Neural cell (in vitro differentiated cells): ENCODE data around the gene DSCAML1. TPM values are rescaled to one million over a fixed set of nuclear protein-coding genes. Genes with fewer than 3 reads are reported as not detected.

Experiments used
- H2AFZ ChIP-seq: fragments of 200-600, 300-800 bp; sonication (generic), shearing (Covaris generic); 2 replicates; pipeline ENCODE4 v1.6.0; 2014; ENCODE audit warnings: low read depth, mild to moderate bottlenecking, antibody characterized with exemption, low read length, moderate library complexity
- H3F3A ChIP-seq: fragments of 200-600 bp; shearing (Covaris generic); 2 replicates; pipeline ENCODE4 v1.6.1; 2016; ENCODE audit warnings: mild to moderate bottlenecking, moderate library complexity, mixed read lengths, antibody characterized with exemption, low read length; ENCODE audit not compliant: insufficient read depth, poor library complexity, severe bottlenecking
- H3K27ac ChIP-seq: fragments of 200-600, 300-800 bp; sonication (generic), shearing (Covaris generic); 2 replicates; pipeline ENCODE4 v1.5.1; 2014; ENCODE audit warnings: mild to moderate bottlenecking, low read length, moderate library complexity
- H3K27me3 ChIP-seq: fragments of 300-800, 200-600 bp; sonication (generic), shearing (Covaris generic); 2 replicates; pipeline ENCODE4 v1.6.0; 2014; ENCODE audit warnings: mild to moderate bottlenecking, low read depth, low read length, moderate library complexity; ENCODE audit not compliant: insufficient read depth
- H3K36me3 ChIP-seq: fragments of 300-800, 200-600 bp; sonication (generic), shearing (Covaris generic); 2 replicates; pipeline ENCODE4 v1.5.1; 2014; ENCODE audit warnings: mild to moderate bottlenecking, antibody characterized with exemption, low read length, moderate library complexity; ENCODE audit not compliant: insufficient read depth
- H3K4me2 ChIP-seq: fragments of 300-800, 200-600 bp; sonication (generic), shearing (Covaris generic); 2 replicates; pipeline ENCODE4 v1.6.0; 2014; ENCODE audit warnings: mild to moderate bottlenecking, low read length
- H3K4me3 ChIP-seq: fragments of 300-800, 200-600 bp; sonication (generic), shearing (Covaris generic); 2 replicates; pipeline ENCODE4 v1.5.1; 2014; ENCODE audit warnings: mild to moderate bottlenecking, low read length, moderate library complexity
- H3K79me2 ChIP-seq: fragments of 200-600 bp; shearing (Covaris generic); replicated peaks from 2 replicates; pipeline ENCODE4 v1.6.0; 2014; ENCODE audit warnings: mild to moderate bottlenecking, low read length, moderate library complexity; ENCODE audit not compliant: insufficient read depth
- H3K9ac ChIP-seq: fragments of 300-800, 200-600 bp; sonication (generic), shearing (Covaris generic); 2 replicates; pipeline ENCODE4 v1.6.1; 2016; ENCODE audit warnings: mild to moderate bottlenecking, low read length, mixed read lengths
- H3K9me2 ChIP-seq: fragments of 200-600 bp; shearing (Covaris generic); 2 replicates; pipeline ENCODE4 v1.6.1; 2016; ENCODE audit warnings: mild to moderate bottlenecking, low read length, mixed read lengths; ENCODE audit not compliant: insufficient read depth
- H3K9me3 ChIP-seq: fragments of 200-600, 300-800 bp; sonication (generic), shearing (Covaris generic); 2 replicates; pipeline ENCODE4 v1.6.1; 2016; ENCODE audit warnings: mild to moderate bottlenecking, mixed run types, low read length, moderate library complexity, mixed read lengths
- H4K20me1 ChIP-seq: fragments of 200-600 bp; shearing (Covaris generic); 2 replicates; pipeline ENCODE4 v1.6.1; 2016; ENCODE audit warnings: mild to moderate bottlenecking, mixed run types; ENCODE audit not compliant: insufficient read depth
- CTCF ChIP-seq: fragments of 450-650 bp; IDR thresholded peaks from 2 replicates; pipeline ENCODE4 v1.5.1; 2014; ENCODE audit warnings: antibody characterized with exemption, mild to moderate bottlenecking, moderate library complexity; ENCODE audit not compliant: poor library complexity, severe bottlenecking
- EP300 ChIP-seq: fragments of 450-650 bp; conservative IDR thresholded peaks from 2 replicates; pipeline ENCODE4 v1.6.1; 2014; ENCODE audit warnings: antibody characterized with exemption, mild to moderate bottlenecking, moderate library complexity; ENCODE audit not compliant: poor library complexity, severe bottlenecking
- EZH2 ChIP-seq: fragments of 200-600, 300-800 bp; shearing (Covaris generic), sonication (generic); IDR thresholded peaks from 2 replicates; pipeline ENCODE4 v1.6.1; 2014; ENCODE audit warnings: antibody characterized with exemption, low read length, borderline replicate concordance, mild to moderate bottlenecking; ENCODE audit not compliant: insufficient read depth, poor library complexity, severe bottlenecking
- MXI1 ChIP-seq: fragments of 450-650 bp; conservative IDR thresholded peaks from 2 replicates; pipeline ENCODE4 v1.6.1; 2014; ENCODE audit warnings: antibody characterized with exemption, mild to moderate bottlenecking; ENCODE audit not compliant: poor library complexity, severe bottlenecking
- POLR2AphosphoS5 ChIP-seq: IDR thresholded peaks from 2 replicates; pipeline ENCODE4 v1.6.1; 2012
- RAD21 ChIP-seq: fragments of 450-650 bp; conservative IDR thresholded peaks from 2 replicates; pipeline ENCODE4 v1.6.1; 2014; ENCODE audit warnings: antibody characterized with exemption, mild to moderate bottlenecking, moderate library complexity
- REST ChIP-seq: IDR thresholded peaks from 2 replicates; pipeline ENCODE4 v1.6.1; 2012; ENCODE audit warnings: borderline replicate concordance
- SMC3 ChIP-seq: fragments of 450-650 bp; conservative IDR thresholded peaks from 2 replicates; pipeline ENCODE4 v1.6.1; 2014; ENCODE audit warnings: antibody characterized with exemption, mild to moderate bottlenecking, moderate library complexity; ENCODE audit not compliant: poor library complexity
- TAF1 ChIP-seq: IDR thresholded peaks from 2 replicates; pipeline ENCODE4 v1.6.1; 2012; ENCODE audit warnings: low read depth
- polyA plus RNA-seq: library from polyadenylated mRNA; depleted of rRNA; stranded (reverse); fragments of >200 nt; gene quantifications from 2 replicates; pipeline ENCODE4 v1.2.3, GENCODE V29; 2014

The DSCAML1 gene
- polyA plus RNA-seq, 1 donor from 2014 or later: 1.3 TPM

- Histone ChIP-seq H3K4me2 (no peak overlapping the region), H4K20me1 (no peaks in the 10 kb centered on the region), H3K36me3 (no peaks in the 10 kb centered on the region), H3K27ac (no peak overlapping the region), H3K9ac (no peak overlapping the region), H3K9me3 (no peaks in the 10 kb centered on the region), H3K9me2 (no peaks in the 10 kb centered on the region), H3K79me2 (no peaks in the 10 kb centered on the region), H3F3A (no peaks in the 10 kb centered on the region), H2AFZ (no peak overlapping the region), H3K27me3 (no peaks in the 10 kb centered on the region), H3K4me3 (no peak overlapping the region)
- no peak for TF ChIP-seq POLR2AphosphoS5
Observed at GRCh38 chr11:117771841-117772240, 25.2 kb downstream of the DSCAML1 start.

GRCh38 chr11:117771197-117771596 lies 25.8 kb downstream of the DSCAML1 start:
- no peaks in the 10 kb centered on the region for H4K20me1 ChIP-seq
- no peaks in the 10 kb centered on the region for H3K27me3 ChIP-seq
- no peaks in the 10 kb centered on the region for H3K9me3 ChIP-seq
- H3K27ac ChIP-seq: no peak overlapping the region
- H3K4me2 ChIP-seq: no peak overlapping the region
- TF ChIP-seq EZH2: no peak
- TF ChIP-seq MXI1: no peak
- no peak for TF ChIP-seq EP300
- no peak for TF ChIP-seq CTCF
- TF ChIP-seq SMC3: no peak
- no peak for TF ChIP-seq RAD21
- no peak for TF ChIP-seq REST
- no peak for TF ChIP-seq TAF1
- TF ChIP-seq POLR2AphosphoS5: no peak
- no peak overlapping the region for H3K9ac ChIP-seq
- H3K79me2 ChIP-seq: no peaks in the 10 kb centered on the region
- no peak overlapping the region for H3K4me3 ChIP-seq
- H2AFZ ChIP-seq: no peak overlapping the region
- H3K9me2 ChIP-seq: no peaks in the 10 kb centered on the region
- no peaks in the 10 kb centered on the region for H3F3A ChIP-seq
- no peaks in the 10 kb centered on the region for H3K36me3 ChIP-seq

GRCh38 chr11:117770061-117770460 lies 27.0 kb downstream of the DSCAML1 start:
- H3K9me2 ChIP-seq: no peaks in the 10 kb centered on the region
- H3K79me2 ChIP-seq: no peaks in the 10 kb centered on the region
- no peak overlapping the region for H3K9ac ChIP-seq
- H3K27me3 ChIP-seq: no peaks in the 10 kb centered on the region
- no peaks in the 10 kb centered on the region for H3K9me3 ChIP-seq
- H3K4me2 ChIP-seq: no peak overlapping the region
- H3K27ac ChIP-seq: no peak overlapping the region
- no peaks in the 10 kb centered on the region for H3F3A ChIP-seq
- no peaks in the 10 kb centered on the region for H4K20me1 ChIP-seq
- no peak overlapping the region for H3K4me3 ChIP-seq
- TF ChIP-seq REST (no peak), EP300 (no peak), EZH2 (no peak), CTCF (no peak), MXI1 (no peak), TAF1 (no peak), POLR2AphosphoS5 (no peak), SMC3 (no peak), RAD21 (no peak)
- H3K36me3 ChIP-seq: no peaks in the 10 kb centered on the region
- H2AFZ ChIP-seq: no peak overlapping the region
